NCI-H774 (cell line): ENCODE results near the gene TMUB1.

ENCODE experiments used
- DNase-seq: peaks from one replicate; lab custom pipeline; 2025; lab: John Stamatoyannopoulos, UW

Gene TMUB1

GRCh38 chr7:151121380-151122170 is 38.3 kb upstream of the TMUB1 start:
- no peak for DNase-seq

GRCh38 chr7:151120896-151121295 is 37.6 kb upstream of the TMUB1 start:
- no peak for DNase-seq

DNA sequence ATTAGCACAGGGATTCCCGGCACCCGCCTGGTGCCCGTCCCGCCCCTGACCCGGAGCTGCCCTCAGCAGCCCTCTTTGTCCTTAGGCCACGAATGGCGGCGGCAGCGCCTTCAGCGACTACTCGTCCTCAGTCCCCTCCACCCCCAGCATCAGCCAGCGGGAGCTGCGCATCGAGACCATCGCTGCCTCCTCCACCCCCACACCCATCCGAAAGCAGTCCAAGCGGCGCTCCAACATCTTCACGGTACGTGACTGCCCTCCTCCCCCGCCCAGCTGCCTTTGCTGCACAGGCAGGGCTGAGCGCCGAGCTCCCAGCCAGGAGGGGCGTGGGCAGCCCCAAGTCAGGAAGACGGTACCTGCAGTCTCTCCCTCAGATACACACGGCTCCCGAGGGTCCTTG is 36.6 kb upstream of the TMUB1 start:
- no peak for DNase-seq

- DNase-seq: no peak
Measured at GRCh38 chr7:151119055-151119415, 35.7 kb upstream of the TMUB1 start.

DNA sequence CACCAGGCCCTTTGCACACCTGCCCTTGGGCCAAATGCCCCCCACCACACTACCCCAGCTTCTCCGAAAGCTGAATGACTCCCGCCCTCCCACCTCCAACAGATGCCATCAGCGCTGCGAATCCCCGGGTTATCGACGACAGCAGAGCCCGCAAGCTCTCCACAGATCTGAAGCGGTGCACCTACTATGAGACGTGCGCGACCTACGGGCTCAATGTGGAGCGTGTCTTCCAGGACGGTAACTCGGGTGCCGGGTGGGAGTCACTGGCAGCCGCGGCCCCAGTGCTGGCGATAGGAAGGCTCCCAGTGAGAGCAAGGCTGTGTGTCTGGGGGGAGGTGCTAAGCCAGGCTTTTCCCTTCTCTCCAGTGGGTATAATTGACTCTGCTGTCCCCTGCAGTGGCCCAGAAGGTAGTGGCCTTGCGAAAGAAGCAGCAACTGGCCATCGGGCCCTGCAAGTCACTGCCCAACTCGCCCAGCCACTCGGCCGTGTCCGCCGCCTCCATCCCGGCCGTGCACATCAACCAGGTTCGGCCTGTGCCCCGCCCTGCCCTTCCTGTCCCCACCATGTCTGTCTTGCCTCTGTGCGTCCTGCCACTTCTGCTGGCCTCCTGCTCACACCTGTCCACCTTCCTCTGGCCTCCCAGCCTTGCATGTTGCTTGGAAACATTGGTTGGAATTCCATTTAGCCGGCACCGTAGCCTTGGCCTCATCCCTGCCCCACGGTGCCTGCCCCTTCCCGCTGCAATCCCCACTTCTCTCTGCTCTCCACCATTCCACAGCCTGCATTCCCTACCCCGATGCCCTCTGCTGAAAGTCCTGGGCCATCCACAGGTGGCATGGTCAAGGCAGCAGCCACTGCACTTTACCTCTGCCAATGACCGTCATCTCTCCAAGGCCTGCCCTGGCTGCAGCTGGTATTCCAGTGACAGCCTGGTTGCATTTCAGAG is 35.1 kb upstream of the TMUB1 start:
- no peak for DNase-seq

DNA sequence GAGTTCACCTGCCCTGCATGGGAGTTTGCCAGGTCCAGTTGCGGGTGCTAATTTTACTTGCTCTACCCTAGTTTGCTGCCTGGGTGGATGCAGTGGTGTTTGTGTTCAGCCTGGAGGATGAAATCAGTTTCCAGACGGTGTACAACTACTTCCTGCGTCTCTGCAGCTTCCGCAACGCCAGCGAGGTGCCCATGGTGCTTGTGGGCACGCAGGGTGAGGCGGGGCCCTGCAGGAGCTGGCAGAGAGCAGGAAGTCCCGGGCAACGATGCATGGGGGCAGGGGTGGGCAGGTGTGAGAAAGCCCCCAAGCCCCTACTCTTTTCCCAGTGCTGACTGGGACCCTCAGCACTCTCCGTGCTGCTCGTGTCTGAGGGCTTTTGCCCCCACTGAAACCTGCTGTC is 34.3 kb upstream of the TMUB1 start:
- no peak for DNase-seq

DNA sequence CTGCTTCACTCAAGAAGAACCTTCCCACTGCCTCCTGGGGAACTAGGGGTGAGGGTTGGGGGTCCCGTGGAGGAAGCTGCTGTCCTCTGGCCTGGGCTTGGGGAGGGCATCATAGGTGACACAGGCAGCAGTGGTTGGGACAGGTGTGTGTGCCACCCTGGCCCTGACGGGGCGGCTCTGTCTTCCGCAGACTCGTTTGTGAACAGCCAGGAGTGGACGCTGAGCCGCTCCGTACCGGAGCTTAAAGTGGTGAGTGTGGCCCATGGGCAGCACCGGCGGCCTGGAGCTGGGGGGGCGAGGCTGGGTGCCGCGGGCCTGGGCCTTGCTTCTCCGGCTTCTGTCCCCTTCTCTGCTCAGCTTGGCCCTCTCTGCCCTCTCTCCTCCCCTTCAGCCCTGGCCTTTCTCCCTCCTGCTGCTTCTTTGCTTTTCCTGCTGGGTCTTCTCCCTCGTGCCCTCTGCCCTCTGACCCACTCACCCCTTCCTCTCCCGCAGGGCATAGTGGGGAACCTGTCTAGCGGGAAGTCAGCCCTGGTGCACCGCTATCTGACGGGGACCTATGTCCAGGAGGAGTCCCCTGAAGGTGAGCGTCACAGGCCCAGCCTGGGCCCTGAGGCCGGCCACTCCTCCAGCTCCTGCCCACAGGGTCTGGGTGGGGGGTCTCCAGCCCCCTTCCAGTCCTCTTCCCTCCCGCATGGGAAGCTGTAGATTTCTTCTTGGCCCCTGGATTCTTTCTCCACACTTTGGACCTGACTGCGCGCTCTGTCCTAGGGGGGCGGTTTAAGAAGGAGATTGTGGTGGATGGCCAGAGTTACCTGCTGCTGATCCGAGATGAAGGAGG is 33.5 kb upstream of the TMUB1 start:
- no peak for DNase-seq

GRCh38 chr7:151115836-151116418 is 32.6 kb upstream of the TMUB1 start:
- DNase-seq: no peak

GRCh38 chr7:151115121-151115835 is 32.0 kb upstream of the TMUB1 start:
- DNase-seq: no peak

DNA sequence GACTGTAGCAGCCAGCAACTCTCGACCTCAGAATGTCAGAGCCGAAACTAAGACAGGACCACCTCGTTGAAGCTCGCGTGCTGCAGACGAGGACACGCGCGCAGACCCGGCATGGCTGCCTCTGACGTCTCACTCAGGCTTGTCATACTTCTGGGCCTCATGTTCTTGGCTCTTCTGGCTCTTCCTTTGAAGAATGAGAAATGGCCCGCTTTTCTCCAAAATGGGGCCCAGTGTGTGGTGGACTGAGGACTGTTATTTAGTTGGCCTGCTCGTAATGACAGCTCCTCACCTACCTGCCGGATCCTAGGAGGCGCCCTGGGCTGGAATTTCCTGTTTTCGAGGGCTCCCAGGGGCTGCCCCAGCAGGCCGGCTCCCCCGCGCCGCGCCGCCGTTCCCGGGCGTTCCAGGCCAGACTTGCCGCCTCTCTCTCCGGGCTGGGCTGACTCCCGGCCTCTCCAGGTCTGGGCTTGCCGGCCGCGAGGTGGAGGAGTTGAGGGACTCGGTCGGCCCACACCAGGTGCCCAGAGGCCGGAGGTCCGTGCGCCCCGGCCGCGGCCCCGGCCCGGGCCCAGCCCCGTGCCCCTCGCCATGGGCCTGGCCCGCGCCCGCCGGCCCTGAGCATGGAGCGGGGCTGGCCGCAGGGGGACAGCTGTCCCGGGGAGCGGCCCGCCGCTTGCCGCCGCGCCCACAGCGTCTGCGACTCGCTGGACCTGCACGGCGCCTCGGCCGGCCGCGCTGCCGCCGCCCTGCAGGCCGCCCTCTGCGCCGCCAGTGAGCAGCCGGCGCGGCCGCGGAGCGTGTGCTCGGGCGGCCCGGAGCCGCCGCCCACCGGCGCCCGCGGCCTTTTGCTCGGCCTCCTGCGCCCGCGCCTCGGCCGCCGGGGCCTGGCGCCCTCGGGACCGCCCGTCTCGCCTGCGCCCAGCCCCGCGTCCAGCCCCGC is 31.1 kb upstream of the TMUB1 start:
- DNase-seq: no peak

GRCh38 chr7:151113344-151114150 is 30.3 kb upstream of the TMUB1 start:
- DNase-seq: no peak

DNA sequence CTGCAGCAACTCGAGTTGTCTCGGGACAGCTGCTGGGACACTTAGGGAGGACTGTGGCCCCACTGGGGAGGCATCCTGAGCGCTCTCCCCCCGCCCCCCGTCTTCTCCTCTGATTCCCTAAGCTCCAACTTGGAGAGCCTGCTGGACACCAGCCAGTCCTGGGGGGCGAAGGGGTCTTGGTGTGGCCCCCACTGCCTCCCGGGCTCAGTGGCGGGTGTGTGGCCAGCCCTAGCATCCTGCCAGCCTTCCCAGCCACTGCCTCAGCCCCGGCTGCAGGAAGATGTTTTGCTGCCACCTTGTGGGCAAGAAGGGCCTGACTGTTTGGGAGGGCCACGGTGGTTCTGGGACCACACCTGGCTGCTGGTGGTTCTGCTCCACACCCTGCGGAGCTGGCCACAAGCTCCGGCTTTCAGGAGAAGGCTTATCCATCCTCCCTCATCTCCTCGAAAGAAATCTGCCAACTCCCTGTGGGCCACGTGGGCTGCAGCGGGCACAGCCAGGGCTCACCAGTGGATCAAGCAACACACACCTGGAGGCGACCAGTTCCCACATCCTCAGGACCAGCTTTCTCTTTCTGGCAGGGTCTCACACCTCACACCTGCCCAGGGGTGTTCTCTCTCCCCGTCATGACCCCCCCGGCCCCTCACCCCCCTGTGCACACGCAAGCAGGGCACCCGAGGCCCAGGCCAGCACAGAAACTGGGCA is 27.8 kb upstream of the TMUB1 start:
- peak; percentile 41 for DNase-seq

DNA sequence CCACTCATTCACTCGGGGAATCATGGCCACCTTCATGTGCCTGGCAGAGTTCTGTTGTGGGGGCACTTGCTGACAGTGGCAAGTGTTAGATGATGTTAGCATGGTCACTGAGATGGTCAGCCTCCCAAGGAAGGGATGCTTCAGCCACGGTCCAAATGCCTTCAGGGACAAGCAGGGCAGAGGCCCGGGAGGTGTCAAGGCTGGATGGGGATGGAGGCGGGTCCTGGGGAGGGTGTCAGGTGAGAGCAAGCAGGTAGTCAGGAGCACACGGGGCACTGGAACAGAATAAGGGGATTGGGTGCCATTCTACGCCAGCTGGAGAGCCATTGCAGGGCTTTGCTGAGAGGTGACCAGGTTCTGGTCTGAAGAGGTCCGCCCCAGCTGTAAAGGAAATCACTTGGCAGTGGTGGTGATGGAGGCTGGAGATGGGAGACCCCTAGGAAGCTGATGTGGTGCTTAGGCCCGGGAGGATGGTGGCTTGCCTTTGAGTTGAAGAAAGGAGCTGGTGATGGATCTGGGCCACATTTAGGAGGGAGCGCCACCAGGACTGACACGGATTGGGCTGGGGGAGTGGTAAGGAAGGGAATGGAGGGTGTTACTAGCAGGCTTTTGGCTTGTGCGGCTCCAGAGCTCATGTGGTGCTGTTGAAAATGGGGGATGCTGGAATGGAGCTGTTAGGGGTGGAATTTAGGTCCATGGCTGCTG is 27.1 kb upstream of the TMUB1 start:
- no peak for DNase-seq

DNA sequence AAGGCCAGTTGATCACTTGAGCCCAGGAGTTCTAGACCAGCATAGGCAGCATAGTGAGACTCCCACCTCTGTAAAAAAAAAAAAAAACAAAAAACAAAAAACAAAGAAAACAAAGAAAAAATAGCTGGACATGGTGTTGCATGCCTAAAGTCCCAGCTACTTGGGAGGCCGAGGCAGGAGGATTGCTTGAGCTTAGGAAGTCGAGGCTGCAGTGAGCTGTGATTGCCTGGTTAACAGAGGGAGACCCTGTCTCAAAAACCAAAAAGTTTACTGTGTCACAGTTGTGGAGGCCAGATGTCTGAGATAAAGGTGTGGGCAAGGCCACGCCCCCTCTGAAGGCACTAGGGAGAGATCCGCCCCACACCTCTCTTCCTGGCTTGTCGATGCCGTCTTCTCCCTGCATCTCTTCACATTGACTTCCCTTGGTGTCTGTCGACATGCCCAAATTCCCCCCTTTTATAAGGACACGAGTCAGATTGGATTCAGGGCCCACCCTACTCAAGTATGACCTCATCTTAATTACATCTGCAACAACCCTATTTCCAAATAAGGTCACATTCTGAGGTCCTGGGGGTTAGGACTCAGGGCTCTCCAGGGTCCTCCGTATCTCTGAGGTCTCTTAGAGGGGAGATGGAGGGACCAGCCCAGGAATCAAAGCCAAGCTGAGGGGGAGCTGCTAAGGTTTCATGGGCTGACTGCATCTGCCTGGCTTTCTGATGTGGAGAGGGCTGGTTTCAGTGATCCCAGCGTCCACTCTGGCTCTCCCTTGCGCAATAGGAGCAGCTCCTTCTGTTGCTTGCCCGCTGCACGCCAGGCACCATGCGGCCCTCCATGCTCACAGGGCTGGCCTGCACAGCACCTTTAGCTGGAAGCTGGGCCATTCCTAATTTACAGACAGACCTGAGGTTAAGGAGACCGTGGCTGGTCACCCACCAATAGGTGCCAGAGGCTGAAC is 26.1 kb upstream of the TMUB1 start:
- no peak for DNase-seq

DNA sequence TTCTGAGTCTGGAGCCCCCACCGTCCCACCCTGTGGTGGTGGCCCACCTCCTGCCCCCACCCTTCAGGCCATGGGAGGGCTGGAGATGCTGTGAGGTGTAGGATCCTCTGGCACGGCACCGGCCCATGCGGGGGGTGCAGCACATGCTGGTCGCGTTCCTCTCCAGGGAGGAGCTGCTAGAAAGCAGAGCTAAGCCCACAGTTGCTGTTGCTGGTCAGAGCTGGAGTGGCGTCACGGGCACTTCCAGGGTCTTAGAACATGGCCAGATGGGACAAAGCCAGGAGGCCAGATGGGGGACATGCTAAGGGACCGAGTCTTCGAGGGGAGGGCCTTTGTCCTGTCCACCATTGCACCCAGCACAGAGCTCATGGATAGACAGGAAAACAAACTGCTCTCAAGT is 24.6 kb upstream of the TMUB1 start:
- no peak for DNase-seq

DNA sequence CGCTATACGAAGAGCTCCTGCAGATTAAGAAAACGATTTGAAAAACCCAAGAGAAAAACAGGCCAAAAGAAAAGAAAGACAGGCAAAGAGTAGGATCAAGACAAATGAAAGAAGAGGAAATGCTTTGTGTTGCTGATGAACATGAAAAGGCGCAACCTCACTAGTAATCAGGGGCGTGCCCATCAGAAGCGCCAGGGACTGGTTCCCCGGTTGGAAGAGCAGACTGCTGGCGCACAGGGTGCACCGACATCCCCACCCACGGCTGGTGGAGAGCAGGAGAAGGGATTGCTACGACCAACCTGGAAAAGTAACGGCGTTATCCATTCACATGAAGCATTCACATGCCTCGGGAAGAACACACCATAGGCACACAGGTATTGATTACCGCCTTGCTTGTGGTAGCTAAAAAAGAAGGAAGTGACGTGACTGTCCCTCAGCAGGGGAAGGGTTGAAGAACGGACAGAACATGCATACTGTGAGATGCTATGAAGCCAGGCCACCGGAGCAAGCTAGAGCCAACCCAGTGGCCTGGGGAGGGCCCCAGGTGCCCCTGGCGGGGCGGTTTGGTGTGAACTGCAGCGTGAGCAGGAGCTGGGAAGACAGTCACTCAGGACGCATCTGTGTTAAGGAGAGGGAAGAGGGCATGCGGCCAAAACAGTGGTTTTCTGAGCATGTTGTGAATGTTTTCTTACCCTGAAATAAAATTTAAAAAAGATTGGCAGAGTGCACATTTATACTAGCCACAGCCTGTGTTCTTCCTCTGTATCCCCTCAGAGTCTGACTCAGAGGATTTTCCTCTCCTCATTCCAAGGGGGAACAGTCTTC is 21.3 kb upstream of the TMUB1 start:
- no peak for DNase-seq
